Kidney capillary endothelial cell (primary cell): ENCODE data around the gene GON7.
"Not testable (repeated sequence)": the region's sequence is repeated elsewhere in the genome, so short reads cannot be mapped to it uniquely, and the experiment has no call there.

Source experiments
- DNase-seq: peaks from one replicate; pipeline ENCODE4 v3.0.0-alpha.2; 2018; ENCODE audit warnings: low spot score

The GON7 gene

GRCh38 chr14:93206793-93207467 is at the start of gene GON7, which contains the start of gene UBR7:
GON7 (minus strand) TSS chr14:93207065; CDS start chr14:93207037, 28 bp downstream.
UBR7 (plus strand) TSS chr14:93207256; CDS start chr14:93207292, 36 bp downstream.
- DNase-seq = peak; percentile 97

GRCh38 chr14:93249128-93249831 is 42.4 kb upstream of the GON7 start:
- no peak for DNase-seq

GRCh38 chr14:93246534-93246933 is 39.7 kb upstream of the GON7 start:
- no peak for DNase-seq

- no peak for DNase-seq
These were observed 39.0 kb upstream of the GON7 start for GRCh38 chr14:93245764-93246420.

GRCh38 chr14:93240678-93241000 is 33.8 kb upstream of the GON7 start:
- no peak for DNase-seq

- peak; percentile 43 for DNase-seq
These were observed 33.2 kb upstream of the GON7 start for GRCh38 chr14:93239869-93240677.

- peak; percentile 26 for DNase-seq
These were observed 27.9 kb upstream of the GON7 start for GRCh38 chr14:93234798-93235197.

GRCh38 chr14:93233078-93233477 is 26.2 kb upstream of the GON7 start:
- DNase-seq = not testable (repeated sequence)

- DNase-seq = no peak
These were observed 25.3 kb upstream of the GON7 start for GRCh38 chr14:93232159-93232558.

- peak; percentile 27 for DNase-seq
These were observed 24.5 kb upstream of the GON7 start for GRCh38 chr14:93231129-93231979.

- no peak for DNase-seq
These were observed 23.7 kb upstream of the GON7 start for GRCh38 chr14:93230539-93230938.

- DNase-seq = no peak
These were observed 21.7 kb upstream of the GON7 start for GRCh38 chr14:93228550-93228949.

GRCh38 chr14:93223565-93223964 is 16.7 kb upstream of the GON7 start:
- DNase-seq = no peak

- DNase-seq = no peak
These were observed 13.6 kb upstream of the GON7 start for GRCh38 chr14:93220509-93220908.

GRCh38 chr14:93219103-93219726 is 12.3 kb upstream of the GON7 start:
- DNase-seq = peak; percentile 24

GRCh38 chr14:93214598-93214997 is 7.7 kb upstream of the GON7 start:
- DNase-seq = no peak

- DNase-seq = no peak
These were observed 5.6 kb upstream of the GON7 start for GRCh38 chr14:93212432-93212831.

GRCh38 chr14:93207468-93208308 is 823 bp upstream of the GON7 start:
- DNase-seq = peak; percentile 50

GRCh38 chr14:93201155-93201704 is 5.6 kb downstream of the GON7 start:
- no peak for DNase-seq

GRCh38 chr14:93200553-93200952 is 6.3 kb downstream of the GON7 start:
- no peak for DNase-seq
